ENCODE results near the gene FRYL.

Gene FRYL

GRCh38 chr4:48727666-48728459 lies 52.2 kb downstream of the FRYL start:
- DNase-seq (ENCODE audit: low read depth in 1 of 2, low spot score in 1 of 2), result no peak
- TF ChIP-seq POLR2AphosphoS5 (IDR thresholded peaks at IDR 0.05; ENCODE audit: low read depth), result no peak
- no peak for TF ChIP-seq CTCF (IDR thresholded peaks at IDR 0.05; ENCODE audit: insufficient read depth, low read length)
- TF ChIP-seq SPI1 (IDR thresholded peaks at IDR 0.05; ENCODE audit: borderline replicate concordance, low read depth), result no peak
- TF ChIP-seq GABPA (IDR thresholded peaks at IDR 0.05; ENCODE audit: low read depth), result no peak
- TF ChIP-seq, protein P1, sequence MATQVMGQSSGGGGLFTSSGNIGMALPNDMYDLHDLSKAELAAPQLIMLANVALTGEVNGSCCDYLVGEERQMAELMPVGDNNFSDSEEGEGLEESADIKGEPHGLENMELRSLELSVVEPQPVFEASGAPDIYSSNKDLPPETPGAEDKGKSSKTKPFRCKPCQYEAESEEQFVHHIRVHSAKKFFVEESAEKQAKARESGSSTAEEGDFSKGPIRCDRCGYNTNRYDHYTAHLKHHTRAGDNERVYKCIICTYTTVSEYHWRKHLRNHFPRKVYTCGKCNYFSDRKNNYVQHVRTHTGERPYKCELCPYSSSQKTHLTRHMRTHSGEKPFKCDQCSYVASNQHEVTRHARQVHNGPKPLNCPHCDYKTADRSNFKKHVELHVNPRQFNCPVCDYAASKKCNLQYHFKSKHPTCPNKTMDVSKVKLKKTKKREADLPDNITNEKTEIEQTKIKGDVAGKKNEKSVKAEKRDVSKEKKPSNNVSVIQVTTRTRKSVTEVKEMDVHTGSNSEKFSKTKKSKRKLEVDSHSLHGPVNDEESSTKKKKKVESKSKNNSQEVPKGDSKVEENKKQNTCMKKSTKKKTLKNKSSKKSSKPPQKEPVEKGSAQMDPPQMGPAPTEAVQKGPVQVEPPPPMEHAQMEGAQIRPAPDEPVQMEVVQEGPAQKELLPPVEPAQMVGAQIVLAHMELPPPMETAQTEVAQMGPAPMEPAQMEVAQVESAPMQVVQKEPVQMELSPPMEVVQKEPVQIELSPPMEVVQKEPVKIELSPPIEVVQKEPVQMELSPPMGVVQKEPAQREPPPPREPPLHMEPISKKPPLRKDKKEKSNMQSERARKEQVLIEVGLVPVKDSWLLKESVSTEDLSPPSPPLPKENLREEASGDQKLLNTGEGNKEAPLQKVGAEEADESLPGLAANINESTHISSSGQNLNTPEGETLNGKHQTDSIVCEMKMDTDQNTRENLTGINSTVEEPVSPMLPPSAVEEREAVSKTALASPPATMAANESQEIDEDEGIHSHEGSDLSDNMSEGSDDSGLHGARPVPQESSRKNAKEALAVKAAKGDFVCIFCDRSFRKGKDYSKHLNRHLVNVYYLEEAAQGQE (IDR thresholded peaks at IDR 0.05; ENCODE audit: insufficient replicate concordance, low read depth), result no peak
- Histone ChIP-seq H3K27ac (replicated peaks) (no peak overlapping the region), H3K4me3 (replicated peaks; ENCODE audit: insufficient read depth, low read length) (no peak overlapping the region), H3K27me3 (ENCODE audit: insufficient read depth, poor library complexity, severe bottlenecking) (no peaks in the 10 kb centered on the region)

- TF ChIP-seq CTCF (IDR thresholded peaks at IDR 0.05; ENCODE audit: insufficient read depth, low read length), result no peak
- TF ChIP-seq POLR2AphosphoS5 (IDR thresholded peaks at IDR 0.05; ENCODE audit: low read depth), result no peak
- no peak for TF ChIP-seq SPI1 (IDR thresholded peaks at IDR 0.05; ENCODE audit: borderline replicate concordance, low read depth)
- no peak for TF ChIP-seq GABPA (IDR thresholded peaks at IDR 0.05; ENCODE audit: low read depth)
- TF ChIP-seq, protein P1 (IDR thresholded peaks at IDR 0.05; ENCODE audit: insufficient replicate concordance, low read depth), result no peak
- no peak overlapping the region for H3K27ac ChIP-seq (replicated peaks)
Observed at GRCh38 chr4:48725414-48725813, 54.7 kb downstream of the FRYL start.

DNA sequence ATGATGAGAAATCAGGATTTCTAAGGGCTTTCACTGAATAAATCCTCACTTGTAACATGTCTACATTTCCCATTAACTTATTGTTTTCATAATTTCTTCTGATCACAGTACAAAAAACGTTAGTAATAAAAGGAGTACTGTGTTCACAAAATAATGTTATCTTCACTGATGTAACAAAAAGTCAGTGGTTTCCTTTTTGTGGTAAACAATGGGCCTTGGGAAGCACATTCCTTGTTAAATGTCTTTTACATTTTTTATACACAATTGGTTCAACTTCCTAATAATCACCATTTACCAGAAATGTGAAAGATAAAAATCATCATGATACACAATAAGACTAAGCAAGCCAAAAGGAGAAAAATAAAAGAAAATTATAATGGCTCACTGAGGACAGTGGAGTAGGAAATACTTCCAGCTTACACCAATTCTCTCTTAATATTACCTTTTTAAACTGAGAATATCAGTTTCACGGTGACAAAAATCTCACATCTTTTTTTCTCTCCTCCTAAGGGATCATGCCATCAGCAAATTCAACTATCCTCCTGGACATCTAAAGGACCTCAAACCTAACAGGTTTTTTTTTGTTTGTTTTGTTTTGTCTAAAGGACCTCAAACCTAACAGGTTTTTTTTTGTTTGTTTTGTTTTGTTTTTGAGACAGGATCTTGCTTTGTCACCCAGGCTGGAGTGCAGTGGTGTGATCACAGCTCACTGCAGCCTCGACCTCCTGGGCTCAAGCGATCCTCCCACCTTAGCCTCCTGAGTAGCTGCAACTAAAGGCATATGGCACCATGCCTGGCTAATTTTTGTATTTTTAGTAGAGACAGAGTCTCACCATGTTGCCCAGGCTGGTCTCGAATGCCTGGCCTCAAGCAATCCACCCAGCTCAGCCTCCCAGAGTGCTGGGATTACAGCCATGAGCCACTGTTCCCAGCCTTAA lies 57.3 kb downstream of the FRYL start:
- DNase-seq (ENCODE audit: low read depth in 1 of 2, low spot score in 1 of 2), result no peak
- TF ChIP-seq GABPA (IDR thresholded peaks at IDR 0.05; ENCODE audit: low read depth) (no peak), SPI1 (IDR thresholded peaks at IDR 0.05; ENCODE audit: borderline replicate concordance, low read depth) (no peak), CTCF (IDR thresholded peaks at IDR 0.05; ENCODE audit: insufficient read depth, low read length) (no peak), POLR2AphosphoS5 (IDR thresholded peaks at IDR 0.05; ENCODE audit: low read depth) (no peak)
- TF ChIP-seq, protein P1 (IDR thresholded peaks at IDR 0.05; ENCODE audit: insufficient replicate concordance, low read depth), result no peak
- Histone ChIP-seq H3K27me3 (ENCODE audit: insufficient read depth, poor library complexity, severe bottlenecking) (no peaks in the 10 kb centered on the region), H3K4me3 (replicated peaks; ENCODE audit: insufficient read depth, low read length) (no peak overlapping the region), H3K27ac (replicated peaks) (no peak overlapping the region)

More at GRCh38 chr4:48725414-48725813, 54.7 kb downstream of the FRYL start:
- H3K4me3 ChIP-seq (replicated peaks; ENCODE audit: insufficient read depth, low read length), result no peak overlapping the region
- DNase-seq (ENCODE audit: low read depth in 1 of 2, low spot score in 1 of 2), result no peak
- no peaks in the 10 kb centered on the region for H3K27me3 ChIP-seq (ENCODE audit: insufficient read depth, poor library complexity, severe bottlenecking)
